RWPE2 (cell line): ENCODE measurements around the gene AGTPBP1.
A peak's percentile ranks its signal among the peaks of the same experiment; 100 is the strongest.

Source experiments
- ATAC-seq: fragments of 200-7000 bp; cut with Tn5 transposase; 3 replicates; pipeline ENCODE4 v1.9.1; 2021; ENCODE audit warnings: low read depth
- DNase-seq: peaks from one replicate; pipeline ENCODE4 v3.0.0-alpha.2; 2020; ENCODE audit warnings: low spot score
- H3K27ac ChIP-seq: fragments of 450-650 bp; 2 replicates; pipeline ENCODE4 v1.5.1; 2017; ENCODE audit warnings: mild to moderate bottlenecking; ENCODE audit not compliant: poor library complexity, severe bottlenecking
- H3K27me3 ChIP-seq: fragments of 250-450 bp; sonication (Bioruptor Pico); 2 replicates; pipeline ENCODE4 v1.5.1; 2021; ENCODE audit warnings: mild to moderate bottlenecking, moderate library complexity; ENCODE audit not compliant: insufficient read depth, poor library complexity, severe bottlenecking
- H3K36me3 ChIP-seq: fragments of 250-450 bp; sonication (Bioruptor Pico); 2 replicates; pipeline ENCODE4 v1.5.1; 2020; ENCODE audit warnings: low read depth, mild to moderate bottlenecking, moderate library complexity
- H3K4me1 ChIP-seq: fragments of 250-450 bp; sonication (Bioruptor Pico); 2 replicates; pipeline ENCODE4 v1.5.1; 2021; ENCODE audit warnings: mild to moderate bottlenecking, moderate library complexity; ENCODE audit not compliant: insufficient read depth, poor library complexity, severe bottlenecking
- H3K4me3 ChIP-seq: fragments of 250-450 bp; sonication (Bioruptor Pico); 2 replicates; pipeline ENCODE4 v1.5.1; 2021; ENCODE audit warnings: mild to moderate bottlenecking, moderate library complexity; ENCODE audit not compliant: severe bottlenecking
- H3K9me3 ChIP-seq: fragments of 250-450 bp; sonication (Bioruptor Pico); 2 replicates; pipeline ENCODE4 v1.5.1; 2021; ENCODE audit warnings: mild to moderate bottlenecking, moderate library complexity; ENCODE audit not compliant: severe bottlenecking
- CTCF ChIP-seq: fragments of 450-650 bp; IDR thresholded peaks from one replicate; pipeline ENCODE4 v1.5.1; 2017; ENCODE audit warnings: mild to moderate bottlenecking, moderate library complexity; ENCODE audit not compliant: poor library complexity, severe bottlenecking

Gene AGTPBP1

GRCh38 chr9:85639675-85640186 is 102.0 kb downstream of the AGTPBP1 start:
- TF ChIP-seq CTCF: no peak
- Histone ChIP-seq H3K9me3 (no peaks in the 10 kb centered on the region), H3K36me3 (no peaks in the 10 kb centered on the region), H3K27me3 (no peaks in the 10 kb centered on the region), H3K4me1 (no peaks in the 10 kb centered on the region), H3K27ac (no peak overlapping the region), H3K4me3 (no peak overlapping the region)
- ATAC-seq (no peak), DNase-seq (no peak)

- no peak overlapping the region for H3K4me3 ChIP-seq
- no peak for TF ChIP-seq CTCF
- H3K27ac ChIP-seq: no peak overlapping the region
- no peaks in the 10 kb centered on the region for H3K4me1 ChIP-seq
- H3K9me3 ChIP-seq: no peaks in the 10 kb centered on the region
- H3K27me3 ChIP-seq: no peaks in the 10 kb centered on the region
- DNase-seq (no peak), ATAC-seq (no peak)
- H3K36me3 ChIP-seq: peaks cover 4% of the 10 kb centered on the region; the same call in 1 of the 2 replicates
Observed at GRCh38 chr9:85631809-85632208, 109.9 kb downstream of the AGTPBP1 start.

- no peak for TF ChIP-seq CTCF
- Histone ChIP-seq H3K36me3 (peaks cover 4% of the 10 kb centered on the region; the same call in 1 of the 2 replicates), H3K9me3 (no peaks in the 10 kb centered on the region), H3K4me1 (no peaks in the 10 kb centered on the region), H3K27ac (no peak overlapping the region), H3K27me3 (no peaks in the 10 kb centered on the region), H3K4me3 (no peak overlapping the region)
- ATAC-seq (0 out of 3 replicates have a peak, but pooled peaks have one; percentile 23), DNase-seq (no peak)
Observed at GRCh38 chr9:85630676-85631075, 111.1 kb downstream of the AGTPBP1 start.

GRCh38 chr9:85617141-85617670 is 124.5 kb downstream of the AGTPBP1 start:
- ATAC-seq: no peak
- no peak for TF ChIP-seq CTCF
- no peak for DNase-seq
- Histone ChIP-seq H3K27me3 (no peaks in the 10 kb centered on the region), H3K4me3 (no peak overlapping the region), H3K36me3 (no peaks in the 10 kb centered on the region), H3K27ac (no peak overlapping the region), H3K9me3 (no peaks in the 10 kb centered on the region), H3K4me1 (no peaks in the 10 kb centered on the region)

- Histone ChIP-seq H3K27ac (no peak overlapping the region), H3K27me3 (no peaks in the 10 kb centered on the region), H3K4me3 (no peak overlapping the region), H3K4me1 (no peaks in the 10 kb centered on the region), H3K9me3 (no peaks in the 10 kb centered on the region), H3K36me3 (no peaks in the 10 kb centered on the region)
- ATAC-seq (no peak), DNase-seq (no peak)
- no peak for TF ChIP-seq CTCF
Observed at GRCh38 chr9:85615792-85616191, 126.0 kb downstream of the AGTPBP1 start.
